Measurements from ENCODE around the gene RTKN. TPM values are rescaled to one million over a fixed set of nuclear protein-coding genes. Genes with fewer than 3 reads are reported as not detected.
A peak's percentile ranks its signal among the peaks of the same experiment; 100 is the strongest.

The RTKN gene
- total and polyA plus RNA-seq, 9 of the 15 experiments (the other 6 are each of a cell fraction or from before 2014, with no cell fraction given): 0.14 to 6.9 (median 3.6) TPM

- TF ChIP-seq, protein P1, sequence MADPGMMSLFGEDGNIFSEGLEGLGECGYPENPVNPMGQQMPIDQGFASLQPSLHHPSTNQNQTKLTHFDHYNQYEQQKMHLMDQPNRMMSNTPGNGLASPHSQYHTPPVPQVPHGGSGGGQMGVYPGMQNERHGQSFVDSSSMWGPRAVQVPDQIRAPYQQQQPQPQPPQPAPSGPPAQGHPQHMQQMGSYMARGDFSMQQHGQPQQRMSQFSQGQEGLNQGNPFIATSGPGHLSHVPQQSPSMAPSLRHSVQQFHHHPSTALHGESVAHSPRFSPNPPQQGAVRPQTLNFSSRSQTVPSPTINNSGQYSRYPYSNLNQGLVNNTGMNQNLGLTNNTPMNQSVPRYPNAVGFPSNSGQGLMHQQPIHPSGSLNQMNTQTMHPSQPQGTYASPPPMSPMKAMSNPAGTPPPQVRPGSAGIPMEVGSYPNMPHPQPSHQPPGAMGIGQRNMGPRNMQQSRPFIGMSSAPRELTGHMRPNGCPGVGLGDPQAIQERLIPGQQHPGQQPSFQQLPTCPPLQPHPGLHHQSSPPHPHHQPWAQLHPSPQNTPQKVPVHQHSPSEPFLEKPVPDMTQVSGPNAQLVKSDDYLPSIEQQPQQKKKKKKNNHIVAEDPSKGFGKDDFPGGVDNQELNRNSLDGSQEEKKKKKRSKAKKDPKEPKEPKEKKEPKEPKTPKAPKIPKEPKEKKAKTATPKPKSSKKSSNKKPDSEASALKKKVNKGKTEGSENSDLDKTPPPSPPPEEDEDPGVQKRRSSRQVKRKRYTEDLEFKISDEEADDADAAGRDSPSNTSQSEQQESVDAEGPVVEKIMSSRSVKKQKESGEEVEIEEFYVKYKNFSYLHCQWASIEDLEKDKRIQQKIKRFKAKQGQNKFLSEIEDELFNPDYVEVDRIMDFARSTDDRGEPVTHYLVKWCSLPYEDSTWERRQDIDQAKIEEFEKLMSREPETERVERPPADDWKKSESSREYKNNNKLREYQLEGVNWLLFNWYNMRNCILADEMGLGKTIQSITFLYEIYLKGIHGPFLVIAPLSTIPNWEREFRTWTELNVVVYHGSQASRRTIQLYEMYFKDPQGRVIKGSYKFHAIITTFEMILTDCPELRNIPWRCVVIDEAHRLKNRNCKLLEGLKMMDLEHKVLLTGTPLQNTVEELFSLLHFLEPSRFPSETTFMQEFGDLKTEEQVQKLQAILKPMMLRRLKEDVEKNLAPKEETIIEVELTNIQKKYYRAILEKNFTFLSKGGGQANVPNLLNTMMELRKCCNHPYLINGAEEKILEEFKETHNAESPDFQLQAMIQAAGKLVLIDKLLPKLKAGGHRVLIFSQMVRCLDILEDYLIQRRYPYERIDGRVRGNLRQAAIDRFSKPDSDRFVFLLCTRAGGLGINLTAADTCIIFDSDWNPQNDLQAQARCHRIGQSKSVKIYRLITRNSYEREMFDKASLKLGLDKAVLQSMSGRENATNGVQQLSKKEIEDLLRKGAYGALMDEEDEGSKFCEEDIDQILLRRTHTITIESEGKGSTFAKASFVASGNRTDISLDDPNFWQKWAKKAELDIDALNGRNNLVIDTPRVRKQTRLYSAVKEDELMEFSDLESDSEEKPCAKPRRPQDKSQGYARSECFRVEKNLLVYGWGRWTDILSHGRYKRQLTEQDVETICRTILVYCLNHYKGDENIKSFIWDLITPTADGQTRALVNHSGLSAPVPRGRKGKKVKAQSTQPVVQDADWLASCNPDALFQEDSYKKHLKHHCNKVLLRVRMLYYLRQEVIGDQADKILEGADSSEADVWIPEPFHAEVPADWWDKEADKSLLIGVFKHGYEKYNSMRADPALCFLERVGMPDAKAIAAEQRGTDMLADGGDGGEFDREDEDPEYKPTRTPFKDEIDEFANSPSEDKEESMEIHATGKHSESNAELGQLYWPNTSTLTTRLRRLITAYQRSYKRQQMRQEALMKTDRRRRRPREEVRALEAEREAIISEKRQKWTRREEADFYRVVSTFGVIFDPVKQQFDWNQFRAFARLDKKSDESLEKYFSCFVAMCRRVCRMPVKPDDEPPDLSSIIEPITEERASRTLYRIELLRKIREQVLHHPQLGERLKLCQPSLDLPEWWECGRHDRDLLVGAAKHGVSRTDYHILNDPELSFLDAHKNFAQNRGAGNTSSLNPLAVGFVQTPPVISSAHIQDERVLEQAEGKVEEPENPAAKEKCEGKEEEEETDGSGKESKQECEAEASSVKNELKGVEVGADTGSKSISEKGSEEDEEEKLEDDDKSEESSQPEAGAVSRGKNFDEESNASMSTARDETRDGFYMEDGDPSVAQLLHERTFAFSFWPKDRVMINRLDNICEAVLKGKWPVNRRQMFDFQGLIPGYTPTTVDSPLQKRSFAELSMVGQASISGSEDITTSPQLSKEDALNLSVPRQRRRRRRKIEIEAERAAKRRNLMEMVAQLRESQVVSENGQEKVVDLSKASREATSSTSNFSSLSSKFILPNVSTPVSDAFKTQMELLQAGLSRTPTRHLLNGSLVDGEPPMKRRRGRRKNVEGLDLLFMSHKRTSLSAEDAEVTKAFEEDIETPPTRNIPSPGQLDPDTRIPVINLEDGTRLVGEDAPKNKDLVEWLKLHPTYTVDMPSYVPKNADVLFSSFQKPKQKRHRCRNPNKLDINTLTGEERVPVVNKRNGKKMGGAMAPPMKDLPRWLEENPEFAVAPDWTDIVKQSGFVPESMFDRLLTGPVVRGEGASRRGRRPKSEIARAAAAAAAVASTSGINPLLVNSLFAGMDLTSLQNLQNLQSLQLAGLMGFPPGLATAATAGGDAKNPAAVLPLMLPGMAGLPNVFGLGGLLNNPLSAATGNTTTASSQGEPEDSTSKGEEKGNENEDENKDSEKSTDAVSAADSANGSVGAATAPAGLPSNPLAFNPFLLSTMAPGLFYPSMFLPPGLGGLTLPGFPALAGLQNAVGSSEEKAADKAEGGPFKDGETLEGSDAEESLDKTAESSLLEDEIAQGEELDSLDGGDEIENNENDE (IDR thresholded peaks at IDR 0.05; ENCODE audit: low read depth, low read length): no peak
- 0 out of 2 replicates have a peak, but pooled peaks have one; percentile 34 for TF ChIP-seq NR4A1 (CRISPR knock-in tag; IDR thresholded peaks at IDR 0.05)
- peak; percentile 83 for TF ChIP-seq NR4A1 (tag; IDR thresholded peaks at IDR 0.05)
- TF ChIP-seq KDM5B (IDR thresholded peaks at IDR 0.05; ENCODE audit: insufficient replicate concordance, low read depth, low read length): peak; percentile 95
- TF ChIP-seq LEF1 (IDR thresholded peaks at IDR 0.05): no peak
- no peak for TF ChIP-seq IRF1 (CRISPR knock-in tag; IDR thresholded peaks at IDR 0.05; ENCODE audit: borderline replicate concordance)
- peak; percentile 78 for TF ChIP-seq SAP30 (IDR thresholded peaks at IDR 0.05; ENCODE audit: borderline replicate concordance, insufficient read depth, low read depth, low read length, poor library complexity, severe bottlenecking)
- TF ChIP-seq ZBTB7A (IDR thresholded peaks at IDR 0.05; ENCODE audit: borderline replicate concordance, control insufficient read depth, low read depth, low read length): no peak
- no peak for TF ChIP-seq CBX8 (IDR thresholded peaks at IDR 0.05; ENCODE audit: borderline replicate concordance, extremely low read depth, low read depth, low read length, poor library complexity, severe bottlenecking)
- TF ChIP-seq MECOM (CRISPR knock-in tag; IDR thresholded peaks at IDR 0.05): no peak
- no peak for TF ChIP-seq PRPF4 (IDR thresholded peaks at IDR 0.05; ENCODE audit: insufficient read depth, low read depth, low read length, poor library complexity, severe bottlenecking)
- TF ChIP-seq, protein P2, sequence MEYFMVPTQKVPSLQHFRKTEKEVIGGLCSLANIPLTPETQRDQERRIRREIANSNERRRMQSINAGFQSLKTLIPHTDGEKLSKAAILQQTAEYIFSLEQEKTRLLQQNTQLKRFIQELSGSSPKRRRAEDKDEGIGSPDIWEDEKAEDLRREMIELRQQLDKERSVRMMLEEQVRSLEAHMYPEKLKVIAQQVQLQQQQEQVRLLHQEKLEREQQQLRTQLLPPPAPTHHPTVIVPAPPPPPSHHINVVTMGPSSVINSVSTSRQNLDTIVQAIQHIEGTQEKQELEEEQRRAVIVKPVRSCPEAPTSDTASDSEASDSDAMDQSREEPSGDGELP (CRISPR knock-in tag; IDR thresholded peaks at IDR 0.05; ENCODE audit: borderline replicate concordance): peak; percentile 88
Measured at GRCh38 chr2:74472086-74472944, 30.6 kb upstream of the RTKN start, which contains the start of gene MRPL53 (continued).

Measured in K562 (cell line).